ENCODE results near the gene ETV6. TPM values are rescaled to one million over a fixed set of nuclear protein-coding genes. Genes with fewer than 3 reads are reported as not detected.
A peak's percentile ranks its signal among the peaks of the same experiment; 100 is the strongest.
"Not testable (repeated sequence)": the region's sequence is repeated elsewhere in the genome, so short reads cannot be mapped to it uniquely, and the experiment has no call there.

ETV6 gene
- total RNA-seq, 1 donor from 2014 or later = 7.3 TPM

DNA sequence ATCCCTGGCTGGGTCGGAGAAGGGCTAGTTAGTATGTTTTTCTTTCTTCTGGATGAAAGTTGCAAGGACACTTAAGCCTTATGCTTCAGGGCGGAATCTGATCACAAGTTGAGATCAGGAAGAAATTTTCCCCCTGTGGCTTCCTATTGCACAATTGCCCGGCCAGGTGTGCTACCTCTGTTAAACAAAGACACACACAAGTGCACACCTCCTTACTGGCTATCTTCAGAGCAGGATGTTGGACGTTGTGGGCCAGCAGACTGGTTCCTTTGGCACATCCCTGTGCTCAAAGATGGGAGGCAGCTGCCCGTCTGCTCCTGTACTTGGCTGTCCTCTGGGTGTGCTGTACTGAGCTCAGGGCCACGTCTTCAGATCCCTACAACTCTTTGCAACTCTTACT is 19.1 kb downstream of the ETV6 start:
- no peak for DNase-seq (ENCODE audit: low read depth in 2 of 2)

DNA sequence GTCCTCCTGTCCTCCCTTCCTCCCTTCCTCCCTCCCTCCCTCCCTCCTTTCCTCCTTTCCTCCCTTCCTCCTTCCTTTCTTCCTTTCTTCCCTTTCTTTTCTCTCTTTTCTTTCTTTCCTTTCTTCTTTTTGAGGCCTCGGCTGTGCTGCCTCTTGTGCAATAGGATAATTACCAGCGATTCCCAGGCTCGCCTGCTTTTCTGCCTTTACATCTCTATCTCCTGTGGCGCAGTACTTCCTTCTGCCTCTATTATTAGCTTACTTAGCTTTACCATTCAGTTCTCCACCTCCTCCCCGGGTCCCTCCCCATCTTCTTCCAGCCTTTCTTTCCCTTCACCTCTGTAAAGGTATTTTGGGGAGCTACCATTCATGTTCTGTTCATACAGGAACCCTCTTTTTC is 19.9 kb downstream of the ETV6 start:
- DNase-seq (ENCODE audit: low read depth in 2 of 2) = no peak

DNA sequence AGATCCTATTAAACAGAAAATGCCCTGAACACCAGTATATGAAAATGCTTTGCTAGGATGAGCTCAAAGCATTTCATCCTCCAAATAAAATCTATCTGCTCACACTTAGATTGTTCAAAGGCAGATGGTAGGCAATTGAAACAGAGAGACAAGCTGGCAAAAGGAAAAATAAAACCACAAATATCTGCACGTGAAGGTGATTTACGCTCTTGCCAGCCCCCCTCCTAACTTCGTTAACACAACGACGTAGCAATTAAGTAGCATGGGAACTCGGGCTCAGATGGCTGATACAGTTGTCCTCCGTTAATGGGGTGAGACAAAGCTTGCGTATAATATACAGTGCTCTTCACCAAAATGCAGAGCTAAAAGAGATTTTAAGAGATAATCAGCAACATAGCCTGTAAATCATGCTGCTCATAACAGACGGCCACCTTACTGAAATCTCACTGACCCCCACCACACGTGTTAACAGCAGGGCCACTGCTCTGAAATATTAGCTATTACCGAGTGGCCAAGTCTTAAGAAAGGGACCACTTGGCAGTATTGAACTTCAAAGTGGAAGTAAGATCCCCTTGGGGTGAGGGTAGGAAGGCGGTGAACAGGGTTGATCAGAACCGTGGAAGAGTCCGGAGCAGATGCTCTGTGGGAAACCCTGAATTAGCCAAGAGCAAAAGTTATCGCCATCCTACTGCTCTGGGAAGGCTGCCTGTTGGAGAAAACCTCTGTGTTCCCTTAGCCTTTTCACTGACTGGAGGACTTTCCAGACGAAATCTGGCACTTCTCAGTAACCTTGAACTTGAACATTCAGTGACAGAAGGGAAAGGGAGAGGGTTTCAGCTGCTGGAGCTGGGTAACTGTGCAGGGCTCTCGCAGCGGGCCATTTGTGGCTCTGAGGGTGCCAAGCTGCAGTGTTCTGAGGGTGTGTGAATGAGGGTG is 23.1 kb downstream of the ETV6 start:
- DNase-seq (ENCODE audit: low read depth in 2 of 2) = no peak

DNA sequence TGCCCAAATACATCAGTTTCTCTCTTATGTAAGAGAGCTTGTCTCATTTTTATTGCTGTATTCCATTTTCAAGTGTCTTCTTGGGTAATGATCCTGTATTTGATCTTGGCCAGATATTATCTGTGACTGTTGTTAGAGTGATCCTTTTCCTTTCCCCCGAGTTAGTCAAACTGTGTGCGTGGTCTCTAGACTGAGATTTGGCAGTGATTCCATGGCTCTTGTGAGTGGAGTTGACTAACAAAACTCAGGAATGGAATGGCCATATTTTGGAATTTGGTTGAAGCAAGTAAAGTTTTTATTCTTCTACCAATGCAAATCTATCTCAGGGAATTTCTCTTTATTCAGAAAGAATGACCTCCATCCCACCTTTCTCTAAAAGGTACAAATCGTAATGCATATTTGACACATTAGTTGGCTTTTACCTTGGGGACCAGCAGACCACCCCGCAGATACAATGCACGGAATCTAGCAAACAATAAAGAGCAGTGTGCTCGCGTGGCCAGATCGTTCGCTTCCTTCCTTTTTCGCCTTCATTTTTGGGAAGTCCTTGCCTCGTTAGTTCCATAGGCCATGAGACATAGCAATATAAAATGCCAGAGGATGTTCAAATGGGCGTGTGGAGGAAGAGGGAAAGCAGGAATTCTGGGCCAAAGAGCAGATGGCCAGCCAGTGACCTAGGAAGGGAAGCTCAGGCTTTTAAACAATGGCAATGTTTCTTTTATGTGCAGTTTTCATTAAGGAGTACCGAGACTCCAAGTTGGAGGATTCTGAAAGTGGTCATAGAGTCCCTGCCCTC is 24.4 kb downstream of the ETV6 start:
- DNase-seq (ENCODE audit: low read depth in 2 of 2) = peak; percentile 81 to 84

DNA sequence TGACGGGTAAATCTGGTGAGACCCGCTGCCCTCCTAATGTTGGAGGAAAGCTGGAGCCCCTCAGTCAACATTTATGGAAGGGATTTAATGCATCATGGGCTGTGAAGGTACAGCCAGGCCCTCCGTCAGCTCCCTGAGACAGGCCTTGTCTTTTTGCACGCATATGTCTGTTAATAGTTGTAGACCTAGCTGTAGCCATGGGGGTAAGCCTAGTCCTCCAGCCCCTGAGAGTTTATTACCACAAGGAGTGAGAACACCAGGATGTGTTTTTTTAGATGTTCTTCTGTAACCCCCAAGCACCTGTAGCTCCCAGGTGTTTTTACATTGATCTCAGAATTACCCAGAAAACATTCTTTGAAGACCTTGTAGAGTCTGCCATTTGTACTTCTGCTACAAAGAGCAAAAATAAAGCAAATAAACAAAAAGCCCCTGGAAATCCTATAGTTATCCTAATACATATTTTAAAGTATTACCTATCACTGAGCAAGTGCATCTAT is 25.5 kb downstream of the ETV6 start:
- no peak for DNase-seq (ENCODE audit: low read depth in 2 of 2)

DNA sequence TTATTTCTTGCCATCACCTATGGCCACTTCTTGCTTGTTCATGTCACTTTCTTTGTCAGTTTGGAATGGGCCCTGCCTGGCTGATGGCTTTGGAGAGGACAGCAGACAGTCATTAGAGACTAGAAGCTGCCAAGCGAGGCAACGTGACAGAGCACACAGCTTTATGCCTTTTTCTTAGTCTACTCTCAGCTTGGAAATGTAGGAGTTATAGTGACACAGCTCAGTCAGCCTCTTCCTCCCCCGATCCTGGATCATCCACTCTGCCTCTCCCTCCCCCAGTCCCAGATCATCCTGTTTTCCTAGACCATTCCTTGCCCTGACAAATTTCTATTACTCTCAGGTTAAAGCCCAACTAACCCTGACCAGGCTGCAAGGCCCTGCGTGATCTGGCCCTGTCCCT is 26.6 kb downstream of the ETV6 start:
- DNase-seq (ENCODE audit: low read depth in 2 of 2) = peak in 1 of 2 donors; percentile 7

DNA sequence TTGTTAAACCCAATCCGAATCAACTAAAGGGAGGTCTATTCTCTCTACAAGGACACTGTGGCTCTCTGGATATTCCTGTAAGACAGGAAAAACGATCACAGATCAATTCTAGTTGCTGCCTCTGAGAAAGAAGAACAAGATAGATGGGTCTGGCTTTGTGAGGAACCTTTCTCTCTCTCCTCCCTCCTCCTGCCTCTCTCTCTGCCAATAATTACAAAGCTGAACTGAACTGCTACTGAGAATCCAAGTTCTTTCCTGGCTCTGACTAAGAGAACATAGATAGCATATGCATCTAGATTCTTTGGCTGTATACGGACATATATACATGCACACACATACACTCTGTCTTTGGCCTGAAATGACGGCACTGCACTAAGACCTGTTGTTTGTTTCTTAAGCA is 27.6 kb downstream of the ETV6 start:
- no peak for DNase-seq (ENCODE audit: low read depth in 2 of 2)

DNA sequence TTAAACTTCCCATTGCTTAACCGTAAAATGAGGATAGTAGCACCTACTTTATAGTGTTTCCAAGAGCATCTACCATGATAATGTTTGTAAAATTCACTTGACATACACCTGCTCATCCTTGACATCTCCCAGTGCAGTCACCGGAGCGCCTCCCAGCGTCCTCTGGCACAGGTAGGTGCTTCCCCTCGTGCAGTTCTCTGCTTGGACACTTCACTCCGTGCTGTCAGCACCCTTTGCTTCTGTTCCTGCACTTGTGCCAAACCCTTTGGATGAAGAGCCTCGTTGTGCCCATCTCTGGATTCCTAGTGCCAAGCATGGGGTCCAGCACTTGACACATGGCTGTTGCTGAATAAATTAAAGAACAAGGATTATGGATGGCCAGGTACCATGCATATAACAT is 28.3 kb downstream of the ETV6 start:
- DNase-seq (ENCODE audit: low read depth in 2 of 2) = no peak

DNA sequence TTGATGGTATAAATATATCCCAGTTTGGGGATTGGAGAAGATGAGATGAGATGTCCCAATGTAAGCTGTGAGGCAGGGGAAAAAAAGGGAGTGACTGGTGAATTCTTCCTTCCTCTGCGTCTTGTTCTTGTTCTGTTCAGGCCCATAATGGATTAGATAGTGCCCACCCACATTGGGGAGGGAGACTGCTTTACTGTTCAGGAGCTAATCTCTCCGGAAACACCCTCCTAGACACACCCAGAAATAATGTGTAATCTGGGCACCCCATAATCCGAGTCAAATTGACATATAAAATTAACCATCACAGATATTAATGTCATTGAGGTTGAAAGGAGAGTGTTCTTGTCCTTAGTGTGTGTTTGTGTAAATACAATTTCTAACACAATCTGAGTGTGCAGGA is 29.3 kb downstream of the ETV6 start:
- DNase-seq (ENCODE audit: low read depth in 2 of 2) = no peak

DNA sequence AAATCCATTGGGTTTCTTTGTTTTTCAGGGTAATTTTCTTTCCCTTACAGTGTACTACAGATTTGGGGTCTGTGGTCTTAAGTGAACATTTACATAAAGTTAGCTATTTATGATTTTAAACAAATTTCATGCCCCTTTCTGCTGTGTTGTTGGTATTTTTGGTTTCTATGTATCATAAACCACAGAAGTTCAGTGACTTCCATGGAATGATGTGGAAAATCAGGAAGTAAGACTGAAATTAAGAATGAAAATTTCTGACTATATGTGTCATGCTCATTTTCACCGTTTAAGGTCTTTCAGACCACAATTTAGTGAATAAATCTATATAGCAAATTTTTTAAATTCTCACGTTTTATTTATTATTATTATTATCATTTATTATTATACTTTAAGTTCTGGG is 31.7 kb downstream of the ETV6 start:
- no peak for DNase-seq (ENCODE audit: low read depth in 2 of 2)

DNA sequence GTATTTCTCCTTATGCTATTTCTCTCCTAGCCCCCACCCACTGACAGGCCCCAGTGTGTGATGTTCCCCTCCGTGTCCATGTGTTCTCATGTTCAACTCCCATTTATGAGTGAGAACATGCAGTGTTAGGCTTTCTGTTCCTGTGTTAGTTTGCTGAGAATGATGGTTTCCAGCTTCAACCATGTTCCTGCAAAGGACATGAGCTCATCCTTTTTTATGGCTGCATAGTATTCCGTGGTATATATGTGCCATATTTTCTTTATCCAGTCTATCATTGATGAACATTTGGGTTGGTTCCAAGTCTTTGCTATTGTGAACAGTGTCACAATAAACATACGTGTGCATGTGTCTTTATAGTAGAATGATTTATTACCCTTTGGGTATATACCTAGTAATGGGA is 32.2 kb downstream of the ETV6 start:
- not testable (repeated sequence) for DNase-seq (ENCODE audit: low read depth in 2 of 2)

DNA sequence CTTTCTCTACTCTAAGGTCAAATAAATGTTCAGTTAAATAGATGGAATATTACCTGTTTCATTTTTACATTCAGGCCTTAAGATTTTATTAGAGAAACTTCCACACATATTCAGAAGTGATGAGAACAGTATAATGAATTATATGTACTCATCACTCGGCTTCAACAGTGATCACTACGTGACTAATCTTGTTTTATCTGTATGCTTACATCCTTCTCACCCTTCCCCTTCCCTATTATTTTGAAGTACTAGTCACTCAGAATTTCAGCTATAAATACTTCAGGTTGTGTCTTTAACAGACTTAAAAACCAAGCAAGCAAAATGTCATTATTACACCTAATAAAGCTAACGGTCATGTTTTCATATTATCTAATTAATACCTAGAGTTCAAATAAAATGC is 34.9 kb downstream of the ETV6 start:
- peak in 1 of 2 donors; percentile 47 for DNase-seq (ENCODE audit: low read depth in 2 of 2)

DNA sequence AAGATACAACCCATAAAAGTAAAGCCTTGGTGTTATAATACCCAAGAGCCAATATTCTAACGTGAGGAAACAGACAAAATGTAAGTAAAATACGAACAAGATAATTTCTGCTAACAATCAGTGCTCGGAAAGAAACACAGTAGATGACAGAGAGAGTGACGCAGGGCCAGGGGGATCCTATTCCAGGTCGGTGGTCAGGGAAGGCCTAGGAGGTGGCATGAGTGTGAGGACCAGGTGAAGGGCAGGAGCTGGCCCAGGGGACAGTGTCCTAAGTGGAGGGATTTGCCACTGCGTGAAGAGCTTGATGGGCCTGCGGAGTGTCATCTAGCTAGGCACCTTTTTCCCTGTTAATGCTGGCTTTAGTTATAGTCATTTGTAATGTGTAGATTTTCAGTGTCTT is 35.3 kb downstream of the ETV6 start:
- no peak for DNase-seq (ENCODE audit: low read depth in 2 of 2)

DNA sequence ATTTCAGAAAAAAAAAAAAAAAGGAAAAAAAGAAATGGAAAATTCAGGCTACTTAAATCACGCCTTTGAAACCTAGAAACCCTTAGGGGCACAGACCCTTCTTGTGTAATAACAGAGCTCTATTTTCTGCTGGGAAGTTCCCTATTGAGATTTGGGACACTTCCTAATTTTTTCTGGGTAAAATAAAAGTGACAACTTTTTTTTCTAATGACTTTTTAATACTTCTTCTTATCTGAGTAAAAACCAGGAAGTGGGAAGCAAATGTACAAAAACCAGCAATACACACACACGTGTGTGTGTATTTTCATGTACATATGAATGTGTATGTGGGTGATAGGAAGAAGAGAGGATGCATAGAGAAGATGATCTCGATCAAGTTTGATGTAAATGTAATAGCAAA is 35.8 kb downstream of the ETV6 start:
- DNase-seq (ENCODE audit: low read depth in 2 of 2) = no peak

DNA sequence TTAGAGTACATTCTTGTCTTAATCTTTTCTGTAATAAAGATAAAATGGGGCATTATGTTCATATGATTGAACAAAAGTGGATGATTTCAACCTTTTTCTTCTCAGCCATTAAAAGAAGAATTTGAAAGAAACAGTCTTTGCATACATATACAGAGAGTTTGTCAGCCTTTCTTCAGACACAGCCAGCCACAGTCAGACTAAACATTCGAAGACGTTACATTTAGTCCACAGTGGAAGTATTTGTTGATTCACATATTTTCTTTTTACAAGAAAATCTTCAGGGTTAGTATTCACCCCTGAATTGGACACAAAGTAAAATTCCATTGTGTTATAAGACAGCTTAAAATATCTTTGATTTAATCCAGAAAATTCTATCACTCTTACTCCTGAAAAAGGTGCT is 36.2 kb downstream of the ETV6 start:
- DNase-seq (ENCODE audit: low read depth in 2 of 2) = no peak

DNA sequence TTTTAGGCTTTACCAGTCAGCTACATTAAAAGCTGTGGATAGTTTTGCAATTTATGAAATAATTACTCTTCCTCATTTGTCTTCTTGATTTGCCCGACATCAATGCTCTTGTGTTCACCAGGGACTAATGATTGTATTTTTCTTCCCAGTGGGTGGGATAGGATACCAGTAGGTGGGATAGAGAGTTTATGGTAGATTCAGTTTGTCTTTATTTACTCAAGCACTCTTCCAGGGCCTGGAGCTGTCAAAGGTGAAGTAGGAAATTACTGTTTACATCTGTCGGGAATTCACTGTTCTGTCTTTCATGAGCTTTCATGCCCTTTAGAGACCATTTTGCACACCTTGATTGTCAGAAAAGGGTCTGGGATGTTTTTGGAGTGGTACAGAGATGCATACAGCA is 36.6 kb downstream of the ETV6 start:
- no peak for DNase-seq (ENCODE audit: low read depth in 2 of 2)

DNA sequence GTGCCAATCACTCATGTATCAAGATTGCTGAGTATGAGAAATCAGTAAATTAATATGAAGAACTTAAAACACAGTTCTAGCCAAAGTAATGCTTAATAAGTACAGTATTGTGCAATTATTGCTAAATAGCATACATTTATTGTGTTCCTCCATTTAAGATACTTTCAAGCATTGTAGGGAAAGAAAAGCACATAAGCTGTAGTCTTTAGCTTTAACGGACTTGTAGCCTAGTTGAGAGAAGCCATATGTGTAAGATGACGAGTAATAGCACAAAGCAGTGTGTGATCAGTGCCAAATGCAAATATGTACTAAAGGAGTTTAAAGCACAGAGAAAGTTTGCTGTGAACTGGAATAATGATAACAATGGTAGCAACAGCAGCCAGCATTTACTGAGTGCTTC is 38.1 kb downstream of the ETV6 start:
- no peak for DNase-seq (ENCODE audit: low read depth in 2 of 2)

DNA sequence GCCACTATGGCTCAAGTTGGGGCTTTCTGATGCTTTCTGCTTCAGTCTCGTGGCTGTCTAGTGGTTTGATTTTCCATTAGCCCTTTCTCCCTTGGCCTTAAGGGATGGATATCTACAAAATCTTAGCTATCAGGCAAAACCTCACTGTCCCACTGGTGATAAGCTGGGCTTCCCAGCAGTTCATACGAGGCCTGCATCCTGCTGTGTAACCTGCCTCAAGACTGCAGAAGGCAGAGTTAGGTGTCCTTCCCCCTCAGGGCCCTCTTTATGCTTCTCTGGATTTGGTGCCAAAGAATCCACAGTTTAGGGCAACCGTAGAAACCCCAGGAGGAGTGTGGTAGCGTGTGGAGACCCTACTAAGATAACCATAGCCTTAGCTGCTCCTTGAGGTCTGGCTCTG is 38.9 kb downstream of the ETV6 start:
- no peak for DNase-seq (ENCODE audit: low read depth in 2 of 2)

DNA sequence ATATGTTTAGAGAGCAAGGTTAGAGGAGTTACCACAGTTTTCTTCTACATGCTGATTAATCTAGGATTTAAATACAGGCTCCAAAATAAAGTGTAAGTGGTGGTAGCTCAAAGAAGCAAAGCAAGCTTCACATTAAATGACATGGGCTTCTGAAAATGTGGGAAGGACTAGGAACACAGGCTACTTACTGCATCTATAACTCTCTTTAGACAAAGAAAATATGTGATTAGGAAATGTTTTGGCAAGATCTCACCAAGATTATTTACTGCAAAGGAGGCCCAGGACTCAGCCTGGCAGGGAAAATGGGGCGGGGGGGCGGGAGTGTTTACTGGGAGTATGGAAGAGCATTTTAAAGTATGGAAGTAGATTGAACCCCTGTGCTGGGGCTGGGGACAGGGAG is 39.4 kb downstream of the ETV6 start:
- DNase-seq (ENCODE audit: low read depth in 2 of 2) = no peak

DNA sequence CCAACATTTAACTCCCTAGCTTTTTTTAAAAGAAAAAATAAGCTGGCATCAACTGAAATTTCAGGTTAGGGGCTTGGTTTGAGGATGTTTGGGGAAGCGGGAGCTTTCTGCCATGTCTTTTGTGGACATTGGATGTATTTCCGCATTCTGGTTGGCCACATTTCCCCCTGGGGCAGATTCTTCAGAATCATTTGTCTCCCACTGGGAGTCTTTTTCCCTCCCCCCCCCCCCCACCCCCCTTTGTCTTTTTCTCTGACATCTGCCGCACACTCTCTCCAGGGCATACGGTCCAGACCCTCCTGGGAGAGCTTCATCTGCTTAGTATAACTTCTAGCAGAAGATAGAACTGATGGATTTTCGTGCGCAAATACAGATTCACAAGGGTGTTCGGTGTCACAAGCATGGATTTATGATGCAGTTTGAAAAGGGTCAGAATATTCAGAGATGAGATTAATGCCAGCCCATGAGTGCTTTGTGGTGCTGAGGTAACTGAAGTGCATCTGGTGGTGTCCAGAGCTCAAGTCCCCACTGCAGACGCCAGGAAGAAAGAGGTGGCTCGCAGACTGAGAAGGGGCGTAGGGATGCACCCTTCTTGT is 40.2 kb downstream of the ETV6 start:
- no peak for DNase-seq (ENCODE audit: low read depth in 2 of 2)

DNA sequence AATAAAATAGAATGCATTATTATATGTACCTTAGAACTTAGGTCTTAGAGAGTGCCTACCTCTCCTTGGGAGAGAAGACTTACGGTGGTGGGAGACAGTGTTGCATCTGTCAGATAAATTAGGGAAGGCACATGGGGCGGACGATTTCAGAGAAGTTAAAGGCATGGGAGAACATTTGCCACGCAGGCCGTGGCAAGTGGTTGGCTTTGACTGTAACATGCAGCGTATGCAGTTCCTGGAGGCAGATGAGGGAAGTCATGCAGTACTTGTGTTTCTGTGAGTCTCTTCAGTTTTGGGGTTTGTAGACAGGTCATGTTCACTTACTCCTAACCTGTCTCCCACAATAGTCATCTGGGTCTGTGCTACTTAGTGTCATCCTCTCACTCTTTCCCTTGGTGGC is 43.6 kb downstream of the ETV6 start:
- DNase-seq (ENCODE audit: low read depth in 2 of 2) = no peak

DNA sequence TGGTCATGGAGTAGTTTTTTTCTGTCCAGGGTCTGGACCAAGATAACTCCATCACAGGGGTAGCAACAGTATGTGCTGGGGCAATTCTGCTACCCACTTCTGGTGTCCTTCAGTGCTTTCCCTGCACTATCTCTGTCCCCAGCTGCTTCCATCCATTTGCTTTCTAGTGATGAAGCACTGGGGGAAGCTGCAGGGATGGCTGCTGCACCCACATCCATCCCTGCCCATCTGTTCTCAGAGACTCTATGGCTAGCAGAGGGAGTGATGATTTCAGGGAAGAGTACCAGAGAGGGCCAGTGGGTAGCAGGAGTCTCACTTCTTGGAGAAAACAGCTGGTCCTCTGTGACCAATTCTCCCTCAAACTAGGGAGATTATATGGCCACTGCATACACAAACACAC is 44.1 kb downstream of the ETV6 start:
- DNase-seq (ENCODE audit: low read depth in 2 of 2) = no peak
